Frontal cortex (tissue), 4 donors: ENCODE measurements around the gene KCNQ4. TPM values are rescaled to one million over a fixed set of nuclear protein-coding genes. Genes with fewer than 3 reads are reported as not detected.
A peak's percentile ranks its signal among the peaks of the same experiment; 100 is the strongest.

Source experiments
- DNase-seq, 2 donors: peaks; one replicate each; pipeline ENCODE4 v3.0.0; 2012; ENCODE audit warnings: low spot score in 2 of 2
- FAIRE-seq: peaks from 2 replicates; lab custom pipeline; 2012; peaks lifted over from hg19 to GRCh38; lab: Jason Lieb, UNC
- total RNA-seq: library from RNA; depleted of rRNA; stranded (reverse); fragments of >200 nt; gene quantifications from one replicate; pipeline ENCODE4 v1.2.3, GENCODE V29; 2014
- donor health status: control.
- donor health status: control.
- donor health status: control.

KCNQ4 gene
- total RNA-seq, 1 donor from 2014 or later: 1.2 TPM

DNA sequence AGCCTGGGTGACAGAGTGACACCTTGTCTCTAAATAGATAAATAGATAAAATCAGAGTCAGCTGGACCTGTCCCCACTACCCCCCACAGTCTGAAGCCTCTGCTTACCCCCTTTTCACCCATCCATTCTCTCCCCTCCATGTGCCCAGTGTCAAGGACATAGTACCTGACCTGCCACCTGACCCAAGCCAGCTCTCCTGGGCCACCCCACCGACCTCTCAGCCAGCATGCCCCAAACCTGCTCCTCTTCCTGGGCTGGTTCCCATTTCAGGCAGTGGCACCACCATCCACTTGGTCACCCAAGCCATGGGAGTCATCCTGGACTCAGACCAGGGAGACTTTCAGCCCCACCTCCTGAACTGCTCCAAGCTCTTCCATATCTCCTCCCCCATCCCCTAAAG, 50.4 kb downstream of the KCNQ4 start:
- no peak for FAIRE-seq
- no peak for DNase-seq

- FAIRE-seq (no peak), DNase-seq (no peak)
These were observed 51.5 kb downstream of the KCNQ4 start for GRCh38 chr1:40834968-40835545.

GRCh38 chr1:40836283-40836682, 52.7 kb downstream of the KCNQ4 start:
- DNase-seq (no peak), FAIRE-seq (no peak)

- no peak for DNase-seq
These were observed 54.0 kb downstream of the KCNQ4 start for GRCh38 chr1:40837601-40838000.

GRCh38 chr1:40838045-40838979, 54.7 kb downstream of the KCNQ4 start:
- FAIRE-seq: no peak
- no peak for DNase-seq

More at GRCh38 chr1:40837601-40838000, 54.0 kb downstream of the KCNQ4 start:
- FAIRE-seq: no peak

- DNase-seq (no peak), FAIRE-seq (no peak)
These were observed 55.7 kb downstream of the KCNQ4 start for GRCh38 chr1:40838980-40839942.

DNA sequence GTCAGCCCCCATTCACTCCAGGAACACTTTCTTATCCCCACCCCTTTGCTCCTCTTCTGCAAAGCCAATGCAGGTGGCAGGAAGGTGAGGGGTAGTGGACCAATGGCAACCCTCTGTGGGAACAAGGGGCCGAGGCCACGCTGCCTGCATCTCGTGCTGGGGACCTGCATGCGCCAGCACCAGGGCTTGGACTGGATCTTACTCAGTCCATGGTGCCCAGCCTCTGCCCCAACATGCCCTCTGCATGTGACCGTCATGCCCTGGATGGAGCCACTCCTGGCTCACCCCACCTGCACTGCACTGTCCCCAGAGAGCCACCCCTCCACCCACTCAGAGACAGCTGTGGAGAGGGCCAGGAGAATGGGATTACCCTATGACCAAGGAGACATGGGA, 56.4 kb downstream of the KCNQ4 start:
- DNase-seq: no peak

DNA sequence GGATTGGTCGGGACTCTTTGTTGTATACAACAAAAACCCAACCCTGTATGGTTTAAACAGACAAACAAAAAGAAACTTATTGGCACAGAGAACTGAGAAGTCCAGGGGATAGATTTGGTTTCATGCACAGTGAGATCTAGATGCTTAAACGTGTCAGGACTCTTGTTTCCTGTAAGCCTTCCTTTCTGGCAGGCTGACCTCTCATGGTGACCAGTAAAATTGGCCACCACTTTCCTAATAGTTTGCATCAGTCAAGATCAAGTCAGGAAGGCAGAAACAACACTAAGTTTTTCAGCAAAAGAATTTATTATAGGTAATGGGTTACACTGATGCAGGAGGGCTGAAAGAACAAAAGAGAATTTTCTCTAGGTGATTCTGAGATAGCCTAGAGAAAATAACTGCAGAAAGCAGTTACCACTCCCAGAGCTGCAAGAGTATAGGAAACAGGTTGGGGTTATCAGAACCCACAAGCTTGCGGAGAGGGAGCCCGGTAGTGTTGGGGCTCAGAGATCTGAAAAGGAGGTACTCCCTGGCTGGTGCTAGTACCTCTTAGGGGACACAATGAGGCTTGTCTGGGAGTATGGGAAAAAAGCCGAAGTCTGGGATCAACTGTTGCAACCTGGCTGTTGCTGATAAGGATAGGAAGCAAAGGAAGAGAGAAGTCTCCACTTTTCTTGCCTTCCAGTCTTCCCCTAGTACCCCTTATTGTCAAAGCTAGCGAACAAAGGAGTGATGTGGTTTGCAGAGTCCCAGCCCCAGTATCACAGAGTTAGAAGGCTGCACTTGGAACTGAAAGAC, 57.1 kb downstream of the KCNQ4 start:
- no peak for DNase-seq
- no peak for FAIRE-seq

More for the DNA sequence above, 56.4 kb downstream of the KCNQ4 start:
- FAIRE-seq: no peak

- FAIRE-seq: no peak
- DNase-seq: no peak
These were observed 58.0 kb downstream of the KCNQ4 start for GRCh38 chr1:40841602-40842001.

- FAIRE-seq: no peak
- DNase-seq: no peak
These were observed 58.6 kb downstream of the KCNQ4 start for GRCh38 chr1:40842207-40842606.

DNA sequence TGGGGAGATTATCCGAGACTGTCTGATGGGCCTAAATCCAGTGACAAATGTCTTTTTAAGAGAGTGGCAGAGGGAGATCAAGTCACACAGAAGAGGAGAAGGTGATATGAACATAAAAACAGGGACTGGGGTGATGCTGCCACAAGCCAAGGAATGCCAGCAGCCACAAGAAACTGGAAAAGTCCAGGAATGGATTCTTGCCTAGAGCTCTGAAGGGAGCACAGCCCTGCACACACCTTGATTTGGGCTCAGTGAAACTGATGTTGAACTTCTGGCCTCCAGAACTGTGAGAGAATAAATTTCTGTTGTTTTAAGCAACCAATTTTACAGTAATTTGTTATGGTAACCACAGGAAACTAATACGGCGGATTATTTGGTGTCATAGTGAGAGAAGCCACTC, 59.1 kb downstream of the KCNQ4 start:
- no peak for FAIRE-seq
- no peak for DNase-seq

DNA sequence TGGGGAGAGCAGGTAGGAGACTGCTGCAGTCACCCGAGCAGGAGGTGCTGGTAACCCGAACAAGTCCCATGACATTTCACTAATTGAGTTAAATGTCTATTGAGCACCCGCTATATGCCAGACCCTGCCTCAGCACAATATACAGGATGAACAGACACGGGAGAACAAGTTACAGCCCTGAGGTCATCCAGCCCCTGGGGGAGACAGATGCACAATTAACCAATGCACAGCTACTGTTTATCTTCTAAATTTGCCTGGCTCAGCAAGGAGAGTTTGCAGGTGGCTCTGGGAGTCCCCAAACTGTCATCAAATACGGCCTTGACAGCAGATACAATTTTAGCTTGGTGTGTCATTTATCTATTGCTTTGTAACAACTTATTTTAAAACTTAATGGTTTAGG, 60.5 kb downstream of the KCNQ4 start:
- DNase-seq (no peak), FAIRE-seq (no peak)

- no peak for FAIRE-seq
- no peak for DNase-seq
These were observed 61.6 kb downstream of the KCNQ4 start for GRCh38 chr1:40844887-40845878.

- no peak for FAIRE-seq
- no peak for DNase-seq
These were observed 62.3 kb downstream of the KCNQ4 start for GRCh38 chr1:40845895-40846294.

DNA sequence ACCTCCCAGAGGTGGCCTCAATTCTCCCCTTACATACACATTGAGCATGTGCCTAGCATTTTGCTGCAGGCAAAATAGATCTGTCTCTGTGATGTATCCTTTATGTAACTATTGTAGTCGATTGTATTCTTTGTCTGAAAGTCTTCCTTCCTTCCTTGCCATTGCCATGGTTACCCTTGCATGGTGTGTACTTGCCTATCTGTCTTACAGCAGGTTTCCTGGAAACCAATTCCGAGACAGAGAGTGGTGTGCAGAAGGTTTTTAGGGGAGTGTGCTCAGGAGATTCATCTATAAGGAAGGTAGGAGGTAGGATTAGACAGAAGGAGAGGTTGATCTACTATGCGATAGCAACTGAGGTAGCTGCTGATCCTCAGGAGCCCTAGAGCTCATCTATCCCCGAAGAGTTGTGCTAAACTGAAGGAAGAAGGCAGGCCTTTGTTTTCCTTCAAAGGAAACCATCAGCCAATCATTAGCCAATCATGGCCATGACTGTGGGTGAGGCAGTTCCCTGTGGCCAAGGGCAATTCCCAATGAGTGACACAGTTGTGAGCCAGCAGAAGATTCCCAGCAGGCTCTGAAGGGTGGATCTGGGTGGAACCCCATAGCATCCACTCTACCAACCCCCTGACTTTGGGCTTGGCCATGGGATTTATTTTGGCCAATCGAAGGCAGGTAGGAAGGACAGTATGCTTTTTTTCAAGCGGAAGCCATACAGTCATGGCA, 63.6 kb downstream of the KCNQ4 start:
- FAIRE-seq (no peak), DNase-seq (no peak)

DNA sequence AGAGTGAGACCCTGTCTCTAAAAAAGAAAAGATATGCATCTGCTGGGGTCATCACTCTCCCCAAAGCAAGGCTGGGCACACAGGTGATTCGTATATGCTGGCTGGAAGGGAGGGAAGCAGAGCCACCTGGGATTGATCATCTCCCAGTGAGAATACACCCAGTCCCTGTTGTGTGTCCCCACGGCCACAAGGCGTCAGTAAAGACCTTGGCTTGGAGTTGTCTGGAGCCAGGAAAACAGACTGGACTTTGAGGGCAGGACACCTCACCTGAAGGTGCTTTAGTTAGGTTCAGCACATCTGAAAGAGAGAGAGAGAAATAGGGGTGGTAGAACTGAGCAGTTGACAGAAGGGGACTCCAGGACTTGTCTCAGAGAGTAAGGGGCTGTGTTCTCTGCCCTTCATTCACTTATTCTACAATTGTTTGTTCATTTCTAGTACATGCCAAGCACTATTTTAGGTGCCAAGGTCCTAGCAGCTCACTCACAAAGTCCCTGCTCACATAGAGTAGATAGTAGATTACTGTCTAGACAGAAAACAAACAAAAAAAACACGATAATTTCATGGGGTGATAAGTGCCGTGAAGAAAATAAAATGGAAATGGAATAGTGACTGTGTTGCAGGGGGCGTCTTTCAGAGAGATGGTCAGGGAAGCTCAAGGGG, 65.1 kb downstream of the KCNQ4 start:
- DNase-seq (peak; percentile 45 to 50), FAIRE-seq (no peak)
